ENCODE results near the gene FBXO47. TPM values are rescaled to one million over a fixed set of nuclear protein-coding genes. Genes with fewer than 3 reads are reported as not detected.

Gene FBXO47, protein sequence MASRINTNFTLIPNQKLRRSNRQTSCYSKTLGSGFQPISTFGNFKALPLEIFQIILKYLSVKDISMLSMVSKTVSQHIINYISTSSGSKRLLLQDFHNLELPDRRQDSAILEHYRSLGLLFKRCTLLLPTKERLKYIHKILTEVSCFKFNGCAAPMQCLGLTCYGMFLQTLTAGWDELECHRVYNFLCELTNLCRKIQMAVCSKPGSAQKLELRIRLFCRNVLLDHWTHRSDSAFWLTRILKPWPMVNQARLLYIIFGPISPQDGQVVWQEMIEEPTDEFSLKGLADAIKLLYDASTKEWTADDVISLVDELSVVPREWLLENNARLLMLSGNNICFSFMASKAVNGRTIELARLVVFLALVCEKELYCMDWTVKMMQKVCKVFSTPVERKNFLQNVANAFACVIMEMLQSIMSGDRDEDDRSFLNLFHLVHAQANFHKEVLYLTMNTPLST
- total RNA-seq, result not detected in 3 replicates

- peak within 1 kb of the TSS; percentile 89 for H3K27ac Mint-ChIP-seq
- peak; percentile 70 to 74 for DNase-seq (ENCODE audit: low spot score in 2 of 2, unreplicated experiment in 2 of 2)
Measured at GRCh38 chr17:38967290-38967738, at the start of gene FBXO47. TSS of gene FBXO47 (minus strand) at chr17:38967403. CDS start at chr17:38963025, 4,378 bp downstream.

DNA sequence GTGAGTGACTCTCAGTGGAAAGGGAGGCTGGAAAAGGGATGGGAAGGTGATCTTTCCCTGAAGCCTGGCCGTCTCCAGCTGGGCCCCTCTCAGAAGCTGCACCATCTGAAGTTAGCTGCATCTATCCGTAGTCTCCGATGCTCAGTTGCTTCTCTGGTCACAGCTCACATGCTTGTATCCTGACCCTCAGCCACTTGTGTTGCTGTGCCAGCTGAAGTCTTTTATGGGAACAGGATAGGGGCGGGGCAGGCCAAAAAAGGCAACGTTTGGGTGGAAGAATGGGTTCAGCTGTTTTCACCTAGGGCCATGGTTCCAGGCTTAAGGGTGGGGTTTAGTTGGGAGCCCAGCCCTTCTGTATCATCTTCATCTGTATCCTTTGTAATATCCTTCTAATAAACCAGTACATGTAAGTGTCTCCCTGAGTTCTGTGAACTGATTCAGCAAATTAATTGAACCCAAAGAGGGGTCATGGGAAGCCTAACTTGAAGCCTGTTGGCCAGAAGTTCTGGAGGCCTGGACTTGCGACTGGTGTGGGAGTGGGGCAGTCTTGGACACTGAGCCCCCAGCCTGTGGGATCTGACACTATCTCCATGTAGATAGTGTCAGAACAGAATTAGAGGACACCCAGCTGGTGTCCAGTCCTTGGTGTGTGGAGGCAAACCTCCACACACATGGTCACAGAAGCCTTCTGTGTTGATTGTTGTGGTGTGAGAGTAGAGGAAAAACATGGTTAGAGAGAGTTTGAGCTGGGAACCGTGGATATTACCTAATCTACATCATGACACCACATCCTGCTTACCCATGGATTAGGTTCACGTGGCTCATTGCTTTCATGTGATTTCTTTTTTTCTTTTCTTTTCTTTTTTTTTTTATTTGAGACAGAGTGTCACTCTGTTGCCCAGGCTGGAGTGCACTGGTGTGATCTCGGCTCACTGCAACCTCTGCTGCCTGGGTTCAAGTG, 49.3 kb upstream of the FBXO47 start:
- Mint-ChIP-seq H3K4me3 (no peak overlapping the region), H3K4me1 (peaks cover 9% of the 10 kb centered on the region), H3K9me3 (peaks cover 9% of the 10 kb centered on the region), H3K36me3 (no peaks in the 10 kb centered on the region), H3K27ac (no peak overlapping the region), H3K27me3 (ENCODE audit: low read depth) (peaks cover 12% of the 10 kb centered on the region)
- DNase-seq (ENCODE audit: low spot score in 2 of 2, unreplicated experiment in 2 of 2), result no peak
- TF ChIP-seq, protein P1, sequence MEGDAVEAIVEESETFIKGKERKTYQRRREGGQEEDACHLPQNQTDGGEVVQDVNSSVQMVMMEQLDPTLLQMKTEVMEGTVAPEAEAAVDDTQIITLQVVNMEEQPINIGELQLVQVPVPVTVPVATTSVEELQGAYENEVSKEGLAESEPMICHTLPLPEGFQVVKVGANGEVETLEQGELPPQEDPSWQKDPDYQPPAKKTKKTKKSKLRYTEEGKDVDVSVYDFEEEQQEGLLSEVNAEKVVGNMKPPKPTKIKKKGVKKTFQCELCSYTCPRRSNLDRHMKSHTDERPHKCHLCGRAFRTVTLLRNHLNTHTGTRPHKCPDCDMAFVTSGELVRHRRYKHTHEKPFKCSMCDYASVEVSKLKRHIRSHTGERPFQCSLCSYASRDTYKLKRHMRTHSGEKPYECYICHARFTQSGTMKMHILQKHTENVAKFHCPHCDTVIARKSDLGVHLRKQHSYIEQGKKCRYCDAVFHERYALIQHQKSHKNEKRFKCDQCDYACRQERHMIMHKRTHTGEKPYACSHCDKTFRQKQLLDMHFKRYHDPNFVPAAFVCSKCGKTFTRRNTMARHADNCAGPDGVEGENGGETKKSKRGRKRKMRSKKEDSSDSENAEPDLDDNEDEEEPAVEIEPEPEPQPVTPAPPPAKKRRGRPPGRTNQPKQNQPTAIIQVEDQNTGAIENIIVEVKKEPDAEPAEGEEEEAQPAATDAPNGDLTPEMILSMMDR (IDR thresholded peaks at IDR 0.05; ENCODE audit: unreplicated experiment), result no peak

More at GRCh38 chr17:38967290-38967738, at the start of gene FBXO47:
- H3K9me3 Mint-ChIP-seq, result no peaks in the 10 kb centered on the region
- H3K36me3 Mint-ChIP-seq, result no peaks in the 10 kb centered on the region
- peaks cover 16% of the 10 kb centered on the region for H3K4me1 Mint-ChIP-seq
- H3K27me3 Mint-ChIP-seq (ENCODE audit: low read depth), result no peaks in the 10 kb centered on the region
- TF ChIP-seq, protein P1 (IDR thresholded peaks at IDR 0.05; ENCODE audit: unreplicated experiment), result no peak
- H3K4me3 Mint-ChIP-seq, result peak within 1 kb of the TSS; percentile 59

DNA sequence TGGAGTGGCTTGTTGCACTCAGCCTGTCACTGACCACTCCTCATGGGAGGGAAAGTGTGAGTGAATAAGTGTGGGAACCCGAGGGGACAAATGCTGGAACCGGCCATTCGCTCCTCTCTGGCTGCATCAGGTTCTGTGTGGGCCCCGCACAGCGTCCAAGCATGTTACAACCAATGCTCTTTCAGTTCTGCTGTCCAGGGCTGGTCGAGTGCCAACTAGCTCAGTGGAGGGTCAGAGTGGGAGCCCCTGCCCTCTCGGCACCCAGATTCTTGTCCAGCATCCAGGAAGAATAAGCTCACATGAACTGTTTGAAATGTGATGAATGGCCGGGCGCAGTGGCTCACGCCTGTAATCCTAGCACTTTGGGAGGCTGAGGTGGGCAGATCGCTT, 48.3 kb upstream of the FBXO47 start:
- no peak for DNase-seq (ENCODE audit: low spot score in 2 of 2, unreplicated experiment in 2 of 2)

GRCh38 chr17:39014795-39015545, 47.8 kb upstream of the FBXO47 start:
- TF ChIP-seq, protein P1 (IDR thresholded peaks at IDR 0.05; ENCODE audit: unreplicated experiment), result no peak
- Mint-ChIP-seq H3K4me1 (peaks cover 9% of the 10 kb centered on the region), H3K27ac (peak overlapping the region; percentile 27), H3K4me3 (no peak overlapping the region), H3K9me3 (peaks cover 9% of the 10 kb centered on the region), H3K36me3 (no peaks in the 10 kb centered on the region), H3K27me3 (ENCODE audit: low read depth) (peaks cover 13% of the 10 kb centered on the region)
- DNase-seq (ENCODE audit: low spot score in 2 of 2, unreplicated experiment in 2 of 2), result no peak

More for the DNA sequence above, 48.3 kb upstream of the FBXO47 start:
- H3K27ac Mint-ChIP-seq, result no peak overlapping the region
- H3K4me3 Mint-ChIP-seq, result no peak overlapping the region
- peaks cover 9% of the 10 kb centered on the region for H3K9me3 Mint-ChIP-seq
- peaks cover 13% of the 10 kb centered on the region for H3K27me3 Mint-ChIP-seq (ENCODE audit: low read depth)
- TF ChIP-seq, protein P1 (IDR thresholded peaks at IDR 0.05; ENCODE audit: unreplicated experiment), result no peak
- no peaks in the 10 kb centered on the region for H3K36me3 Mint-ChIP-seq
- H3K4me1 Mint-ChIP-seq, result peaks cover 9% of the 10 kb centered on the region
